Nephron (organoid): ENCODE data around the gene RAPGEF1.
"Not testable (repeated sequence)": the region's sequence is repeated elsewhere in the genome, so short reads cannot be mapped to it uniquely, and the experiment has no call there.

Experiments used
- H3K27ac Mint-ChIP-seq, 3 experiments: 2 replicates each; pipeline ENCODE4 v1.8.0; 2020; ENCODE audit warnings: mixed read lengths in 3 of 3, mild to moderate bottlenecking in 2 of 3, moderate library complexity in 1 of 3
- H3K27me3 Mint-ChIP-seq: 2 replicates; pipeline ENCODE4 v1.8.0; 2021; ENCODE audit warnings: low read depth, mild to moderate bottlenecking, moderate library complexity, mixed read lengths
- H3K36me3 Mint-ChIP-seq: 2 replicates; pipeline ENCODE4 v1.8.0; 2020; ENCODE audit warnings: low read depth, mixed read lengths
- H3K4me1 Mint-ChIP-seq: 2 replicates; pipeline ENCODE4 v1.8.0; 2020; ENCODE audit warnings: mixed read lengths
- H3K4me3 Mint-ChIP-seq, 3 experiments: 2 replicates each; pipeline ENCODE4 v1.8.0; 2020; ENCODE audit warnings: mild to moderate bottlenecking in 3 of 3, mixed read lengths in 3 of 3, moderate library complexity in 2 of 3
- H3K9me3 Mint-ChIP-seq: 2 replicates; pipeline ENCODE4 v1.8.0; 2020; ENCODE audit warnings: mixed read lengths
- CTCF ChIP-seq, 3 experiments: fragments of 200-600 bp; sonication (generic); IDR thresholded peaks; one replicate each; pipeline ENCODE4 v1.5.0; 2021; ENCODE audit warnings: antibody characterized with exemption in 3 of 3; ENCODE audit not compliant: unreplicated experiment in 3 of 3

The RAPGEF1 gene

GRCh38 chr9:131688377-131688776 lies 51.5 kb downstream of the RAPGEF1 start:
- Mint-ChIP-seq H3K4me1 (peaks cover 36% of the 10 kb centered on the region), H3K4me3 (no peak overlapping the region), H3K36me3 (peaks cover 4% of the 10 kb centered on the region), H3K27me3 (no peaks in the 10 kb centered on the region), H3K9me3 (no peaks in the 10 kb centered on the region), H3K27ac (no peak overlapping the region)
- TF ChIP-seq CTCF (IDR thresholded peaks at IDR 0.05; ENCODE audit: unreplicated experiment in 3 of 3) = no peak

- TF ChIP-seq CTCF (IDR thresholded peaks at IDR 0.05; ENCODE audit: unreplicated experiment in 3 of 3) = no peak
- H3K4me3 Mint-ChIP-seq = no peak overlapping the region
- H3K9me3 Mint-ChIP-seq = no peaks in the 10 kb centered on the region
- peaks cover 4% of the 10 kb centered on the region for H3K36me3 Mint-ChIP-seq
- no peak overlapping the region for H3K27ac Mint-ChIP-seq
- H3K27me3 Mint-ChIP-seq = no peaks in the 10 kb centered on the region
- peaks cover 39% of the 10 kb centered on the region for H3K4me1 Mint-ChIP-seq
Measured at GRCh38 chr9:131685753-131686706, 53.8 kb downstream of the RAPGEF1 start.

- peaks cover 69% of the 10 kb centered on the region for H3K4me1 Mint-ChIP-seq
- H3K27me3 Mint-ChIP-seq, H3K36me3 Mint-ChIP-seq, H3K9me3 Mint-ChIP-seq, H3K4me3 Mint-ChIP-seq, H3K27ac Mint-ChIP-seq: not testable (repeated sequence)
Measured at GRCh38 chr9:131683094-131683493, 56.8 kb downstream of the RAPGEF1 start.

GRCh38 chr9:131682261-131682660 lies 57.6 kb downstream of the RAPGEF1 start:
- peaks cover 4% of the 10 kb centered on the region for H3K36me3 Mint-ChIP-seq
- H3K27ac Mint-ChIP-seq = peak overlapping the region; percentile 75 to 95 (median 93)
- TF ChIP-seq CTCF (IDR thresholded peaks at IDR 0.05; ENCODE audit: unreplicated experiment in 3 of 3) = no peak
- no peaks in the 10 kb centered on the region for H3K9me3 Mint-ChIP-seq
- peaks cover 77% of the 10 kb centered on the region for H3K4me1 Mint-ChIP-seq
- peak overlapping the region in 1 of 3 experiments; percentile 36 for H3K4me3 Mint-ChIP-seq
- H3K27me3 Mint-ChIP-seq = no peaks in the 10 kb centered on the region

- H3K9me3 Mint-ChIP-seq, H3K36me3 Mint-ChIP-seq, H3K27me3 Mint-ChIP-seq: not testable (repeated sequence)
- Mint-ChIP-seq H3K4me3 (peak overlapping the region; percentile 2 to 60 (median 22)), H3K27ac (peak overlapping the region; percentile 75 to 95 (median 93)), H3K4me1 (peaks cover 81% of the 10 kb centered on the region)
Measured at GRCh38 chr9:131681826-131682225, 58.0 kb downstream of the RAPGEF1 start.

GRCh38 chr9:131681108-131681507 lies 58.8 kb downstream of the RAPGEF1 start:
- not testable (repeated sequence) for H3K27me3 Mint-ChIP-seq, H3K36me3 Mint-ChIP-seq, H3K9me3 Mint-ChIP-seq, H3K4me3 Mint-ChIP-seq
- Mint-ChIP-seq H3K4me1 (peaks cover 83% of the 10 kb centered on the region), H3K27ac (peak overlapping the region; percentile 75 to 95 (median 93))

GRCh38 chr9:131679261-131680020 lies 60.4 kb downstream of the RAPGEF1 start:
- H3K27me3 Mint-ChIP-seq = no peaks in the 10 kb centered on the region
- peaks cover 96% of the 10 kb centered on the region for H3K4me1 Mint-ChIP-seq
- peak overlapping the region; percentile 84 to 96 (median 88) for H3K27ac Mint-ChIP-seq
- TF ChIP-seq CTCF (IDR thresholded peaks at IDR 0.05; ENCODE audit: unreplicated experiment in 3 of 3) = no peak
- H3K9me3 Mint-ChIP-seq = no peaks in the 10 kb centered on the region
- H3K36me3 Mint-ChIP-seq = no peaks in the 10 kb centered on the region
- no peak overlapping the region for H3K4me3 Mint-ChIP-seq
